ENCODE data around the gene GPER1. TPM values are rescaled to one million over a fixed set of nuclear protein-coding genes. Genes with fewer than 3 reads are reported as not detected.

GPER1 gene
- total RNA-seq, 1 experiment from 2014 or later: 4.9 TPM

- Histone ChIP-seq H3K4me1 (ENCODE audit: insufficient read depth, low read length) (no peaks in the 10 kb centered on the region), H3F3A (ENCODE audit: low read length, unreplicated experiment) (no peaks in the 10 kb centered on the region), H3K36me3 (ENCODE audit: low read depth, low read length) (no peaks in the 10 kb centered on the region), H3K27me3 (ENCODE audit: low read length) (no peaks in the 10 kb centered on the region), H3K79me2 (ENCODE audit: low read length) (no peaks in the 10 kb centered on the region), H2AFZ (ENCODE audit: low read length) (no peak overlapping the region), H3K9me3 (ENCODE audit: low read length) (no peaks in the 10 kb centered on the region), H4K20me1 (ENCODE audit: low read length) (no peaks in the 10 kb centered on the region), H3K9me2 (replicated peaks; ENCODE audit: low read length) (no peaks in the 10 kb centered on the region), H3K9ac (ENCODE audit: low read length) (no peak overlapping the region), H3K4me2 (ENCODE audit: low read length) (no peak overlapping the region), H3K27ac (ENCODE audit: low read length) (no peak overlapping the region), H3K4me3 (ENCODE audit: low read length) (no peak overlapping the region)
- CTCF ChIA-PET: no interaction called here
- no peak for ATAC-seq
- POLR2A ChIA-PET (ENCODE audit: unreplicated experiment): no interaction called here
- TF ChIP-seq, protein P1, sequence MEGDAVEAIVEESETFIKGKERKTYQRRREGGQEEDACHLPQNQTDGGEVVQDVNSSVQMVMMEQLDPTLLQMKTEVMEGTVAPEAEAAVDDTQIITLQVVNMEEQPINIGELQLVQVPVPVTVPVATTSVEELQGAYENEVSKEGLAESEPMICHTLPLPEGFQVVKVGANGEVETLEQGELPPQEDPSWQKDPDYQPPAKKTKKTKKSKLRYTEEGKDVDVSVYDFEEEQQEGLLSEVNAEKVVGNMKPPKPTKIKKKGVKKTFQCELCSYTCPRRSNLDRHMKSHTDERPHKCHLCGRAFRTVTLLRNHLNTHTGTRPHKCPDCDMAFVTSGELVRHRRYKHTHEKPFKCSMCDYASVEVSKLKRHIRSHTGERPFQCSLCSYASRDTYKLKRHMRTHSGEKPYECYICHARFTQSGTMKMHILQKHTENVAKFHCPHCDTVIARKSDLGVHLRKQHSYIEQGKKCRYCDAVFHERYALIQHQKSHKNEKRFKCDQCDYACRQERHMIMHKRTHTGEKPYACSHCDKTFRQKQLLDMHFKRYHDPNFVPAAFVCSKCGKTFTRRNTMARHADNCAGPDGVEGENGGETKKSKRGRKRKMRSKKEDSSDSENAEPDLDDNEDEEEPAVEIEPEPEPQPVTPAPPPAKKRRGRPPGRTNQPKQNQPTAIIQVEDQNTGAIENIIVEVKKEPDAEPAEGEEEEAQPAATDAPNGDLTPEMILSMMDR (conservative IDR thresholded peaks at IDR 0.05; ENCODE audit: low read depth, low read length): no peak
- TF ChIP-seq EZH2 (IDR thresholded peaks at IDR 0.05; ENCODE audit: low read length, unreplicated experiment): no peak
- no peak for TF ChIP-seq EZH2phosphoT487 (IDR thresholded peaks at IDR 0.05; ENCODE audit: borderline replicate concordance, low read length)
- intact Hi-C loops (cut with micrococcal nuclease): no loop called here
- no TSS peak for BruUV-seq (replicated peaks)
- no peak for DNase-seq
Observed at GRCh38 chr7:1106063-1106792, 18.3 kb downstream of the GPER1 start.

- ATAC-seq: no peak
- Histone ChIP-seq H3K27ac (ENCODE audit: low read length) (no peak overlapping the region), H4K20me1 (ENCODE audit: low read length) (no peaks in the 10 kb centered on the region), H3K9ac (ENCODE audit: low read length) (no peak overlapping the region), H3K9me2 (replicated peaks; ENCODE audit: low read length) (no peaks in the 10 kb centered on the region), H3K9me3 (ENCODE audit: low read length) (no peaks in the 10 kb centered on the region), H3K4me2 (ENCODE audit: low read length) (no peak overlapping the region), H3K4me1 (ENCODE audit: insufficient read depth, low read length) (no peaks in the 10 kb centered on the region), H3F3A (ENCODE audit: low read length, unreplicated experiment) (no peaks in the 10 kb centered on the region), H3K36me3 (ENCODE audit: low read depth, low read length) (no peaks in the 10 kb centered on the region), H2AFZ (ENCODE audit: low read length) (no peak overlapping the region), H3K27me3 (ENCODE audit: low read length) (no peaks in the 10 kb centered on the region), H3K79me2 (ENCODE audit: low read length) (no peaks in the 10 kb centered on the region), H3K4me3 (ENCODE audit: low read length) (no peak overlapping the region)
- no TSS peak for BruUV-seq (replicated peaks)
- POLR2A ChIA-PET (ENCODE audit: unreplicated experiment): no interaction called here
- CTCF ChIA-PET: no interaction called here
- TF ChIP-seq EZH2phosphoT487 (IDR thresholded peaks at IDR 0.05; ENCODE audit: borderline replicate concordance, low read length): no peak
- TF ChIP-seq EZH2 (IDR thresholded peaks at IDR 0.05; ENCODE audit: low read length, unreplicated experiment): no peak
- TF ChIP-seq, protein P1 (conservative IDR thresholded peaks at IDR 0.05; ENCODE audit: low read depth, low read length): no peak
- DNase-seq: no peak
- intact Hi-C loops (cut with micrococcal nuclease): no loop called here
Observed at GRCh38 chr7:1106793-1107421, 19.0 kb downstream of the GPER1 start.

Measured in PC-3 (cell line).